HG02623 (cell line): ENCODE data around the gene LMNTD2.

Experiments
- ATAC-seq: cut with Tn5 transposase; IDR thresholded peaks from one replicate; pipeline ENCODE4 v1.9.1; 2021; ENCODE audit warnings: moderate library complexity; ENCODE audit not compliant: unreplicated experiment

LMNTD2 gene

GRCh38 chr11:568306-569157 is 8.0 kb upstream of the LMNTD2 start:
- ATAC-seq: peak; percentile 83

- ATAC-seq: no peak
Observed at GRCh38 chr11:567629-568292, 7.2 kb upstream of the LMNTD2 start.

GRCh38 chr11:567011-567628 is 6.6 kb upstream of the LMNTD2 start:
- ATAC-seq: no peak

GRCh38 chr11:565921-566509 is 5.5 kb upstream of the LMNTD2 start:
- ATAC-seq: no peak

- no peak for ATAC-seq
Observed at GRCh38 chr11:563812-564578, 3.5 kb upstream of the LMNTD2 start.

- ATAC-seq: no peak
Observed at GRCh38 chr11:563066-563811, 2.7 kb upstream of the LMNTD2 start.

- no peak for ATAC-seq
Observed at GRCh38 chr11:562046-562645, 1.6 kb upstream of the LMNTD2 start.

GRCh38 chr11:561148-562003 is 838 bp upstream of the LMNTD2 start:
- ATAC-seq: peak; percentile 3

- no peak for ATAC-seq
Observed at GRCh38 chr11:559712-560304, 730 bp downstream of the LMNTD2 start.

- ATAC-seq: no peak
Observed at GRCh38 chr11:559020-559620, 1.4 kb downstream of the LMNTD2 start.

GRCh38 chr11:558503-558902 is 2.0 kb downstream of the LMNTD2 start:
- no peak for ATAC-seq

- no peak for ATAC-seq
Observed at GRCh38 chr11:557328-558132, 3.0 kb downstream of the LMNTD2 start.

GRCh38 chr11:556662-557256 is 3.8 kb downstream of the LMNTD2 start:
- ATAC-seq: no peak

GRCh38 chr11:555780-556661 is 4.5 kb downstream of the LMNTD2 start:
- ATAC-seq: no peak

- ATAC-seq: no peak
Observed at GRCh38 chr11:555227-555779, 5.2 kb downstream of the LMNTD2 start.
